ENCODE results near the gene PTPRN2. TPM values are rescaled to one million over a fixed set of nuclear protein-coding genes. Genes with fewer than 3 reads are reported as not detected.

PTPRN2 gene
- total and polyA plus RNA-seq, 2 of the 13 experiments (the other 11 are each of a cell fraction or from before 2014, with no cell fraction given): 2.5 to 24.2 TPM

GRCh38 chr7:158606671-158607424 lies 19.2 kb upstream of the PTPRN2 start:
- no peak overlapping the region for H3K27ac ChIP-seq (ENCODE audit: extremely low read length, insufficient read depth, low read length)
- intact Hi-C loops (cut with micrococcal nuclease; ENCODE audit: unreplicated experiment): no loop called here
- ChIA-PET CTCF (ENCODE audit: low intra/inter-chr PET ratio, low total read pairs) (no interaction called here), POLR2A (no interaction called here)
- no peaks in the 10 kb centered on the region for H3K4me1 ChIP-seq (ENCODE audit: insufficient read depth, low read length)
- H3K9ac ChIP-seq (ENCODE audit: insufficient read depth, low read depth, low read length): no peak overlapping the region
- DNase-seq (ENCODE audit: low spot score) (no peak), ATAC-seq (no peak), FAIRE-seq (no peak)
- no peak overlapping the region for H2AFZ ChIP-seq (ENCODE audit: low read length)
- no peaks in the 10 kb centered on the region for H3K79me2 ChIP-seq (ENCODE audit: insufficient read depth, low read length)
- H3K27me3 ChIP-seq (ENCODE audit: control insufficient read depth in 1 of 2, insufficient read depth in 2 of 2, low read length in 2 of 2): no peaks in the 10 kb centered on the region
- H3K4me3 ChIP-seq (replicated peaks in 1 of 3; ENCODE audit: insufficient read depth in 1 of 3, low read depth in 2 of 3, low read length in 3 of 3): no peak overlapping the region
- H3K36me3 ChIP-seq (replicated peaks in 1 of 2; ENCODE audit: control insufficient read depth in 1 of 2, insufficient read depth in 2 of 2, low read length in 2 of 2): no peaks in the 10 kb centered on the region
- in situ Hi-C loops (cut with HindIII; ENCODE audit: extremely low pct_ligation_motif_present, low pct_unique_long_range_greater_than_20kb): no loop called here
- H3K4me2 ChIP-seq (ENCODE audit: low read depth, low read length): no peak overlapping the region
- no peaks in the 10 kb centered on the region for H4K20me1 ChIP-seq (ENCODE audit: insufficient read depth, low read length)
- WGBS (ENCODE audit: low lambda C conversion rate): 100% methylated on average over 7 of the region's 18 CpGs
- H3K9me3 ChIP-seq (ENCODE audit: low read length): no peaks in the 10 kb centered on the region
- TF ChIP-seq PREB (CRISPR knock-in tag; IDR thresholded peaks at IDR 0.05): no peak
- no peak for TF ChIP-seq MIER2 (CRISPR knock-in tag; IDR thresholded peaks at IDR 0.05)
- no peak for TF ChIP-seq SP4 (CRISPR knock-in tag; IDR thresholded peaks at IDR 0.05)
- no peak for TF ChIP-seq RFX5 (IDR thresholded peaks at IDR 0.05; ENCODE audit: low read depth, low read length)
- no peak for TF ChIP-seq SIN3A (IDR thresholded peaks at IDR 0.05; ENCODE audit: borderline replicate concordance, low read depth, low read length)
- no peak for TF ChIP-seq ZNF274 (CRISPR knock-in tag; IDR thresholded peaks at IDR 0.05)
- TF ChIP-seq EP300 (IDR thresholded peaks at IDR 0.05; ENCODE audit: low read depth in 2 of 2, low read length in 2 of 2): no peak
- TF ChIP-seq EP300 (CRISPR knock-in tag; IDR thresholded peaks at IDR 0.05; ENCODE audit: borderline replicate concordance): no peak
- TF ChIP-seq ONECUT2 (CRISPR knock-in tag; IDR thresholded peaks at IDR 0.05): no peak
- no peak for TF ChIP-seq UBTF (CRISPR knock-in tag; IDR thresholded peaks at IDR 0.05)
- no peak for TF ChIP-seq ZNF552 (CRISPR knock-in tag; IDR thresholded peaks at IDR 0.05; ENCODE audit: borderline replicate concordance)
- no peak for TF ChIP-seq MEIS1 (CRISPR knock-in tag; IDR thresholded peaks at IDR 0.05; ENCODE audit: borderline replicate concordance)
- no TSS peak for BruUV-seq (replicated peaks)
